PFSK-1 (cell line): ENCODE measurements around the gene PLEKHS1.

ENCODE experiments used
- FOXP2 ChIP-seq: optimal IDR thresholded peaks from 2 replicates; pipeline ENCODE3; 2011; ENCODE audit warnings: borderline replicate concordance, control low read depth, inconsistent platforms; ENCODE audit not compliant: insufficient read depth; ENCODE audit errors: extremely low read length, extremely low read depth
- POLR2AphosphoS5 ChIP-seq: IDR thresholded peaks from 2 replicates; pipeline ENCODE4 v1.6.1; 2012; ENCODE audit warnings: low read depth, mild to moderate bottlenecking, control low read depth, low read length, moderate library complexity
- REST ChIP-seq, 2 experiments: IDR thresholded peaks; 2 replicates each; pipeline versions ENCODE4 v1.6.1 to v1.8.0; 2011 to 2012; ENCODE audit warnings: low read depth in 2 of 2, low read length in 2 of 2, control low read depth in 1 of 2, inconsistent platforms in 1 of 2, mild to moderate bottlenecking in 1 of 2, moderate library complexity in 1 of 2; ENCODE audit not compliant: insufficient read depth in 1 of 2
- SIN3A ChIP-seq: IDR thresholded peaks from 2 replicates; pipeline ENCODE4 v1.6.1; 2012; ENCODE audit warnings: mild to moderate bottlenecking, low read length, moderate library complexity, borderline replicate concordance; ENCODE audit not compliant: insufficient read depth
- TAF1 ChIP-seq: IDR thresholded peaks from 2 replicates; pipeline ENCODE4 v1.6.1; 2012; ENCODE audit warnings: low read length, control low read depth, borderline replicate concordance; ENCODE audit not compliant: insufficient read depth

The PLEKHS1 gene

GRCh38 chr10:113806503-113806902, 55.0 kb downstream of the PLEKHS1 start:
- TF ChIP-seq SIN3A (no peak), FOXP2 (no peak), TAF1 (no peak), POLR2AphosphoS5 (no peak), REST (IDR thresholded peaks at IDR 0.05; ENCODE audit: insufficient read depth in 1 of 2, low read depth in 2 of 2, low read length in 2 of 2) (no peak)

GRCh38 chr10:113808168-113808567, 56.7 kb downstream of the PLEKHS1 start:
- no peak for TF ChIP-seq TAF1
- TF ChIP-seq POLR2AphosphoS5, result no peak
- no peak for TF ChIP-seq FOXP2
- TF ChIP-seq REST (IDR thresholded peaks at IDR 0.05; ENCODE audit: insufficient read depth in 1 of 2, low read depth in 2 of 2, low read length in 2 of 2), result no peak
- no peak for TF ChIP-seq SIN3A

- TF ChIP-seq SIN3A (no peak), REST (IDR thresholded peaks at IDR 0.05; ENCODE audit: insufficient read depth in 1 of 2, low read depth in 2 of 2, low read length in 2 of 2) (no peak)
Measured at GRCh38 chr10:113819989-113820388, 68.5 kb downstream of the PLEKHS1 start.

GRCh38 chr10:113820507-113820906, 69.0 kb downstream of the PLEKHS1 start:
- TF ChIP-seq REST (IDR thresholded peaks at IDR 0.05; ENCODE audit: insufficient read depth in 1 of 2, low read depth in 2 of 2, low read length in 2 of 2), result no peak
- TF ChIP-seq POLR2AphosphoS5, result no peak
- no peak for TF ChIP-seq TAF1
- no peak for TF ChIP-seq FOXP2
- TF ChIP-seq SIN3A, result no peak

- TF ChIP-seq SIN3A, result no peak
Measured at GRCh38 chr10:113822174-113822573, 70.7 kb downstream of the PLEKHS1 start.

- TF ChIP-seq SIN3A, result no peak
- no peak for TF ChIP-seq POLR2AphosphoS5
- no peak for TF ChIP-seq REST (IDR thresholded peaks at IDR 0.05; ENCODE audit: insufficient read depth in 1 of 2, low read depth in 2 of 2, low read length in 2 of 2)
- no peak for TF ChIP-seq FOXP2
- TF ChIP-seq TAF1, result no peak
Measured at GRCh38 chr10:113823389-113823788, 71.9 kb downstream of the PLEKHS1 start.
